NCI-H1105 treated with DMSO at 0.1 percent for 48 hours (cell line): ENCODE measurements around the gene ORAI1.
"Not testable (repeated sequence)": the region's sequence is repeated elsewhere in the genome, so short reads cannot be mapped to it uniquely, and the experiment has no call there.

Experiments
- DNase-seq: peaks from one replicate; lab custom pipeline; 2025; lab: John Stamatoyannopoulos, UW

Gene ORAI1

DNA sequence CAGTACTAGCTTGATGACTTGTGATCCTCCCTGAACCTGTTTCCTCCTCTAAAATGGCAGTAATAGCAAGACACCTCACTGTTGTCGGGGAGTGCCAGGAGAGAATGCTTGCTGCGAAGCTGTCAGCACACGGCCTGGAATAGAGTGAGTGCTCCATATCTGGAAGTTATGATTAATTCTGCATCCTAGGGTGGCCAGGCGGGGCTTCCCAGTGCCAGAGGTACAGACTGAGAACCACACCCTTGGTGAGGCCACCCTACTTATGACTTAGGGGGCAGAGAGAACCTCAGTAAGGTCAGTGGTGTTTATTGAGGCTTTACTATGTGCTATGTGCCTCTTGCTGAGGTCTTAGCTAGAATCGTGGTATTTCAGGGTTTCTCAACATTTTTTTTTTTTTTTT, 23.0 kb downstream of the ORAI1 start:
- DNase-seq: no peak

GRCh38 chr12:121649819-121650353, 23.6 kb downstream of the ORAI1 start:
- no peak for DNase-seq

DNA sequence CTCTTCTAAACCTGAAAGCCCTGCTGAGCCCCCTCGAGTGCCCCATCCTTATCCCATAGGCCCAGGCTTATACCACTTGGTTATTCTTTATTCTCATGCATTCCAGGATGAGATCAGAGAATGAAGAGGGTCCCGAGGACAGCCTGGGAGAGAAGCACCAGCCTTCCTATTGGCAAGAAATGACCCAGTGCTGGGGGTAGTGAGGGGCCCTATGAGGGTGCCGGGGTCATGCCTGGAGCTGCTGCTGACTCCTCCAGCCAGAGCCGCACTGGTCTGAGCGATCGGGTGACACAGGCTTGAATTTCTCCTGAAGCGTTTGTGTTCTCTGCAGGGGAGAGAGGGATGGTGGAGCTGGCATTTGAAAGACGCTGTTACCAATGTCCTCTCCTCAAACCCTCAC, 25.0 kb downstream of the ORAI1 start:
- no peak for DNase-seq

GRCh38 chr12:121652767-121653497, 26.6 kb downstream of the ORAI1 start:
- DNase-seq: no peak

DNA sequence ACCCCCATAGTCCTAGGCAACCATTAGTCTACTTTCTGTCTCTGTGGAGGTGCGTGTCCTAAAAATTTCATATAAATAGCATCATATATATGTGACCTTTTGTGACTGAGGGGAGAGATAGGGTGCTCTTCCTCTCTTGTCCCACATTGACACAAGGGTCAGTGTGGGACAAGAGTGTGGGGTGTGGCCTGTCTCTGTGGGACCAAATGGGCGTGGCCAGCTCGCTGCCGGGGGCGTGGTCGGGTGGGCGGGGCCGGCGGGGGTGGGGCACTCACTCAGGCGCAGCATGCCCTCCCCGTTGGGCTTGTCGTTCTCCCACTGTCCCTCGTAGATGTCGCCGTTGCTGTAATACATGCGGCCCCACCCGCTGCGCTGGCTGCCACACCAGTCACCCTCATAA, 27.7 kb downstream of the ORAI1 start:
- no peak for DNase-seq

- DNase-seq: no peak
Observed at GRCh38 chr12:121656122-121656521, 29.8 kb downstream of the ORAI1 start.

GRCh38 chr12:121657305-121658008, 31.1 kb downstream of the ORAI1 start:
- no peak for DNase-seq

DNA sequence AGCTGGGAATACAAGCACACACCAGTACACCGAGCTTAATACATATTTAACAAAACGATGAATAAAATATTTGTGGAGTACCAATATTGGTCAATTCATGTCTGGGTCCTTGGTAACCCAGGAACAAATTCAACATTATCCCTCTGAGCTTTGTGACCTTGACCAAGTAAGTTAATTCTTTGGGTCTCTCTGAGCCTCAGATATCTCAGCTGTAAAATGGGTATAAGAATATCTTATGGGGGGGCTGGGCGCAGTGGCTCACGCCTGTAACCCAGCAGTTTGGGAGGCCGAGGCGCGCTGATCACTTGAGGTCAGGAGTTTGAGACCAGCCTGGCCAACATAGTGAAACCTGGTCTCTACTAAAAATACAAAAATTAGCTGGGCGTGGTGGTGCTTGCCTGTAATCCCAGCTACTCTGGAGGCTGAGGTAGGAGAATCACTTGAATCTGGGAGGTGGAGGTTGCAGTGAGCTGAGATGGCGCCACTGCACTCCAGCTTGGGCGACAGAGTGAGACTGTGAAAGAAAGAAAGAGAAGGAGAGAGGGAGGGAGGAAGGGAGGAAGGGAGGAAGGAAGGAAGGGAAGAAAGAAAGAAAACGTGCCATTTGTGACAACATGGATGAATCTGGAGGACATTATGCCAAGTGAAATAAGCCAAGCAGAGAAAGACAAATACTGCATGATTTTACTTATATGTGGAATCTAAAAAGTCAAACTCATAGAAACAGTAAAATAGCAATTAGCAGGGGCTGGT, 35.2 kb downstream of the ORAI1 start:
- not testable (repeated sequence) for DNase-seq

- no peak for DNase-seq
Observed at GRCh38 chr12:121663610-121663929, 37.2 kb downstream of the ORAI1 start.

GRCh38 chr12:121666829-121667228, 40.5 kb downstream of the ORAI1 start:
- not testable (repeated sequence) for DNase-seq

GRCh38 chr12:121668750-121669520, 42.6 kb downstream of the ORAI1 start:
- DNase-seq: no peak

DNA sequence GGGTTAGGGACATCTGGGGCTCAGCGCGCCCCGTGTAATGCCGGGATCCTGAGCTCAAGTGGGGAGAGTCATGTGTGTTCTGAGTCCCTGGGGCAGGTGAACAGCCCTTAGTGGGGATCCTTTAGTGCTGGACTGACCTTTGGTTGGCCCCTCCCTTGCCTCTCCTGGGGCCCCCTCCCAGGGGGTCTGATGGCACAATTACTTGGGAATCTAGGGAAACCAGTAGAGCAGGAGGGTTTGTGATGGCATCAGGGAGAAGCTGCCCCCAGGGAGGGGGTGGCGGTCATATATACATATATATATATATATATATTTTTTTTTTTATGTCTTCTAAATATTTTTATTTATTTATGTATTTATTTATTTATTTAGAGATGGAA, 43.2 kb downstream of the ORAI1 start, which contains the start of gene MORN3:
Gene MORN3 (minus strand): TSS at position 134 of the 380 bp plus-strand sequence. CDS start 171 bp downstream, outside the sequence.
- no peak for DNase-seq

DNA sequence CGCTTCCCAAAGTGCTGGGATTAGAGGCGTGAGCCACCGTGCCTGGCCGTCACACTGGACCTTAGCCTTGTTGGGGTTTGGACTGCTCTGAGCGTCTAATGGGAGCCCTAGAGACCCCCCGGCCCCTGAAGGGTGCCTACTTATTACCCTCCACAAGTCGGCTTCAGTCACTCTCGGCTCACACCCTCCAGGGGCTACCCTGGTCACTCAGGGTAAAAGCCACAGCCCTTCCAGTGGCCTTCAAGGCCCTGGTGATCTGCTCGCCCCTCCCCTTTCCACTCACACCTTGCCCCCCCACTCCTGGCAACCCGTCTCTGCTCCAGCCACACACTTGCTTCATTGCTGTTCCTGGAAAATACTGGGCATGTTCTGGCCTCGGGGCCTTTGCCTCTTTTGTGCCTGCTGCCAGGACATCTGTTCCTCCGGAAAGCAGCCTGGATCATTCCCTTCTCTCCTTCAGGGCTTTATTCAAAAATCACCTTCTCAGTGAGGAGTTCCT, 46.7 kb downstream of the ORAI1 start:
- no peak for DNase-seq

- DNase-seq: no peak
Observed at GRCh38 chr12:121676190-121676589, 49.9 kb downstream of the ORAI1 start.

DNA sequence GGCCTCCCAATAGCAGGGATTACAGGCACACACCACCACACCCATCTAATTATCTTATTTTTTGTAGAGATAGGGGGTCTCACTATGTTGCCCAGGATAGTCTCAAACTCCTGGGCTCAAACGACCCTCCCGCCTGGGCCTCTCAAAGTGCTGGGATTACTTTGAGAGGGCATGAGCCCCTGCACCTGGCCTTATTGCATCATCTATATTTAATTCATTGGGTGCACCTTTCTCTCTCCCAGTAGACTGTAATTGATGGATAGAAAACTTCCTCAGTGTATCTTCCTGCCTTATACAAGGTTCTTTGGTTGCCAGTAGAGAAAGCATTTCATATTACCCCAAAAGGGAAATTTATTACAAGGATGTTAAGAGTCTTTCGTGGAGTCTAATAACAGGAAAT, 52.0 kb downstream of the ORAI1 start:
- no peak for DNase-seq

- DNase-seq: no peak
Observed at GRCh38 chr12:121678716-121679300, 52.5 kb downstream of the ORAI1 start.

GRCh38 chr12:121679661-121680197, 53.4 kb downstream of the ORAI1 start:
- not testable (repeated sequence) for DNase-seq

- no peak for DNase-seq
Observed at GRCh38 chr12:121688966-121689365, 62.6 kb downstream of the ORAI1 start.

DNA sequence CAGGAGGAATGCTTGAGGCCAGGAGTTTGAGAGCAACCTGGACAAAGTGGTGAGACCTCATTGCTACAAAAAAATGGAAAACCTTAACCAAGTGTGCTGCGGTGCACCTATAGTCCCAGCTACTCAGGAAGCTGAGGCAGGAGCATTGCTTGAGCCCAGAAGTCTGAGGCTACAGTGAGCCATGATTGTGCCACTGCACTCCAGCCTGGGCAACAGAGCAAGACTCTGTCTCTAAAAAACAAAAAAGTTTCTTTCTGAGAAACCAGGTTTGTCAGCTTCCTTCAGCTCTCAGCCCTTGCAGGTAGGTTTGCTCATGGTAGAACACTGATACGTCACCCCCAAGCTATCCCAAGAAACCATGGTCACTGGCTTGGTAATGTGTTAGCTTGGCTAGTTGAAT, 63.1 kb downstream of the ORAI1 start:
- DNase-seq: no peak
